GM12878 (cell line): ENCODE data around the gene MPC1. TPM values are rescaled to one million over a fixed set of nuclear protein-coding genes. Genes with fewer than 3 reads are reported as not detected.

Source experiments
- ATAC-seq: fragments of 200-7000 bp; cut with Tn5 transposase; 3 replicates; pipeline ENCODE4 v1.9.1; 2020; ENCODE audit warnings: mild to moderate bottlenecking, moderate library complexity
- Bru-seq: library from RNA; stranded (reverse); fragments of 400-500 nt; gene quantifications from one replicate; lab custom pipeline; 2021; lab: Mats Ljungman, UMichigan
- BruChase-seq, 2 experiments: library from RNA; stranded (reverse); fragments of 400-500 nt; gene quantifications; one replicate each; lab custom pipeline; 2021; lab: Mats Ljungman, UMichigan
- BruUV-seq: library from RNA; stranded (reverse); fragments of 400-500 nt; replicated peaks from 2 replicates; lab custom pipeline; 2021; lab: Mats Ljungman, UMichigan
- CTCF ChIA-PET: fragments of 300-600 bp; sonication (Branson Sonifier 250); formaldehyde crosslinking; extraction: SDS; loops from one replicate; lab custom pipeline; 2021; ENCODE audit warnings: inconsistent platforms; lab: Yijun Ruan, JAX
- POLR2A ChIA-PET: fragments of 350-600 bp; formaldehyde crosslinking; extraction: SDS; loops from one replicate; lab custom pipeline; 2021; ENCODE audit warnings: inconsistent platforms; lab: Charles Lee
- RAD21 ChIA-PET: fragments of 300-600 bp; sonication (Branson Sonifier 250); formaldehyde crosslinking; loops from one replicate; lab custom pipeline; 2023; ENCODE audit warnings: antibody characterized with exemption; ENCODE audit not compliant: unreplicated experiment; lab: Charles Lee
- SMC1A ChIA-PET: fragments of 300-600 bp; sonication (Branson Sonifier 250); formaldehyde crosslinking; loops from one replicate; lab custom pipeline; 2023; ENCODE audit not compliant: unreplicated experiment, uncharacterized antibody; lab: Charles Lee
- DNase-seq: peaks from one replicate; pipeline ENCODE4 v3.0.0-alpha.2; 2011; ENCODE audit warnings: low read depth, low spot score
- FAIRE-seq: peaks from 3 replicates; lab custom pipeline; 2011; peaks lifted over from hg19 to GRCh38; lab: Jason Lieb, UNC
- H2AFZ ChIP-seq: 2 replicates; pipeline ENCODE4 v1.6.0; 2011; ENCODE audit warnings: low read depth, low read length, control low read depth; ENCODE audit not compliant: control insufficient read depth
- H3K27ac ChIP-seq: 2 replicates; pipeline ENCODE4 v1.5.1; 2011; ENCODE audit warnings: control low read depth; ENCODE audit not compliant: control insufficient read depth, insufficient read depth
- H3K27me3 ChIP-seq, 2 experiments: replicated peaks in 1 of 2; 2 replicates each; pipeline versions ENCODE4 v1.6.0 to v1.6.1; 2011; ENCODE audit warnings: low read length in 1 of 2; ENCODE audit not compliant: control insufficient read depth in 2 of 2, insufficient read depth in 2 of 2
- H3K36me3 ChIP-seq, 2 experiments: 2 replicates each; pipeline ENCODE4 v1.5.1; 2011; ENCODE audit warnings: low read length in 1 of 2; ENCODE audit not compliant: control insufficient read depth in 2 of 2, insufficient read depth in 2 of 2
- H3K4me1 ChIP-seq: 2 replicates; pipeline ENCODE4 v1.6.1; 2011; ENCODE audit warnings: mild to moderate bottlenecking, low read length, moderate library complexity, mixed read lengths; ENCODE audit not compliant: control insufficient read depth, insufficient read depth
- H3K4me2 ChIP-seq: 2 replicates; pipeline ENCODE4 v1.6.0; 2011; ENCODE audit warnings: control low read depth; ENCODE audit not compliant: control insufficient read depth, insufficient read depth
- H3K4me3 ChIP-seq: fragments of 200-600 bp; sonication (generic); 2 replicates; pipeline ENCODE4 v1.5.1; 2016
- H3K79me2 ChIP-seq: 2 replicates; pipeline ENCODE4 v1.6.0; 2011; ENCODE audit warnings: low read length; ENCODE audit not compliant: control insufficient read depth, insufficient read depth
- H3K9ac ChIP-seq: 2 replicates; pipeline ENCODE4 v1.8.0; 2011; ENCODE audit warnings: low read length, control low read depth, mixed read lengths; ENCODE audit not compliant: control insufficient read depth, insufficient read depth
- H3K9me3 ChIP-seq: replicated peaks from 3 replicates; pipeline ENCODE4 v1.5.1; 2011; ENCODE audit warnings: mild to moderate bottlenecking, low read length; ENCODE audit not compliant: control insufficient read depth, insufficient read depth
- H4K20me1 ChIP-seq: 2 replicates; pipeline ENCODE4 v1.6.0; 2011; ENCODE audit not compliant: control insufficient read depth, insufficient read depth
- BHLHE40 ChIP-seq, 2 experiments: fragments of 450-650 bp in 1 of 2; IDR thresholded peaks; 2 replicates each; pipeline ENCODE4 v1.6.1; 2011 to 2017; ENCODE audit warnings: low read depth in 2 of 2, borderline replicate concordance in 1 of 2, improper control_type of control experiment in 1 of 2, low read length in 1 of 2, mild to moderate bottlenecking in 1 of 2
- EGR1 ChIP-seq, 2 experiments: IDR thresholded peaks; 1 replicate in 1 of 2; 2 replicates in 1 of 2; pipeline ENCODE4 v1.6.1; 2011 to 2012; ENCODE audit warnings: low read depth in 2 of 2, low read length in 2 of 2, borderline replicate concordance in 1 of 2, mild to moderate bottlenecking in 1 of 2, moderate library complexity in 1 of 2
- NFXL1 ChIP-seq: fragments of 450-650 bp; IDR thresholded peaks from 2 replicates; pipeline ENCODE4 v1.6.1; 2017; ENCODE audit warnings: antibody characterized with exemption, mild to moderate bottlenecking, borderline replicate concordance
- NKRF ChIP-seq: fragments of 450-650 bp; conservative IDR thresholded peaks from 2 replicates; pipeline ENCODE4 v1.6.1; 2017; ENCODE audit warnings: mild to moderate bottlenecking, moderate library complexity
- RELB ChIP-seq: fragments of 450-650 bp; IDR thresholded peaks from 2 replicates; pipeline ENCODE4 v1.6.1; 2017; ENCODE audit warnings: low read depth, mild to moderate bottlenecking, moderate library complexity
- SMC3 ChIP-seq: IDR thresholded peaks from 2 replicates; pipeline ENCODE4 v1.6.1; 2011; ENCODE audit warnings: low read length, improper control_type of control experiment, borderline replicate concordance
- STAT3 ChIP-seq: IDR thresholded peaks from 2 replicates; pipeline ENCODE4 v1.6.1; 2011; ENCODE audit warnings: low read depth, low read length, improper control_type of control experiment
- TAF1 ChIP-seq: IDR thresholded peaks from 2 replicates; pipeline ENCODE4 v1.6.1; 2011; ENCODE audit warnings: mild to moderate bottlenecking, low read depth, low read length, borderline replicate concordance
- TCF7 ChIP-seq: IDR thresholded peaks from 2 replicates; pipeline ENCODE4 v1.6.1; 2014; ENCODE audit warnings: antibody characterized with exemption, borderline replicate concordance
- USF2 ChIP-seq: IDR thresholded peaks from 2 replicates; pipeline ENCODE4 v1.6.1; 2011; ENCODE audit warnings: low read depth, low read length, improper control_type of control experiment, borderline replicate concordance
- ZNF207 ChIP-seq: fragments of 450-650 bp; IDR thresholded peaks from 2 replicates; pipeline ENCODE4 v1.6.1; 2014; ENCODE audit warnings: antibody characterized with exemption, mild to moderate bottlenecking, borderline replicate concordance
- ZNF217 ChIP-seq: fragments of 450-650 bp; IDR thresholded peaks from 2 replicates; pipeline ENCODE4 v1.6.1; 2017; ENCODE audit warnings: antibody characterized with exemption, mild to moderate bottlenecking
- WGBS: methylation state at CpG from one replicate; pipeline ENCODE4 v1.1.6; 2016; ENCODE audit warnings: low lambda C conversion rate; ENCODE audit not compliant: insufficient replicate concordance, insufficient coverage; ENCODE audit errors: missing lambda C conversion rate; 5-methylcytosine and 5-hydroxymethylcytosine counted together
- in situ Hi-C: fragments of 300-500 bp; cut with MboI; formaldehyde crosslinking; loops from 9 replicates; pipeline ENCODE4 v1.14.3; 2018; ENCODE audit warnings: mixed read lengths
- intact Hi-C: fragments of 100-400 bp; cut with micrococcal nuclease; formaldehyde crosslinking; loops from one replicate; pipeline ENCODE4 v1.14.2; 2022; ENCODE audit not compliant: unreplicated experiment
- long read RNA-seq, 2 experiments: library from polyadenylated mRNA; unstranded; transcript quantifications; one replicate each; pipeline ENCODE4 v2.0.0, GENCODE V29; 2019 to 2020
- polyA minus RNA-seq, 3 experiments: library from RNA; depleted of rRNA, polyadenylated mRNA; stranded (reverse); fragments of >200 nt; gene quantifications; 2 replicates each; pipeline ENCODE4 v1.2.3, GENCODE V29; 2011
- polyA plus RNA-seq, 11 experiments: library from polyadenylated mRNA; depleted of rRNA in 4 of 11; unstranded in 6 of 11; stranded (reverse) in 5 of 11; fragments of >200 nt; fragmentation: Nextera tagmentation in 4 of 11; fragmentation: Illumina TruSeq in 1 of 11; extraction: Ambion mirVana in 4 of 11; extraction: Trizol in 1 of 11; gene quantifications; 1 replicate in 1 of 11; 2 replicates in 10 of 11; pipeline versions ENCODE4 v1.2.1 to v1.2.3, GENCODE V29; 2011 to 2016; ENCODE audit warnings: inconsistent platforms in 2 of 11, missing spikeins in 2 of 11, low read depth in 1 of 11
- total RNA-seq, 4 experiments: library from RNA; depleted of rRNA in 3 of 4; stranded (reverse); fragments of >200 nt in 3 of 4; fragmentation: Illumina TruSeq in 1 of 4; extraction: Trizol in 1 of 4; gene quantifications; 2 replicates each; pipeline versions ENCODE4 v1.2.1 to v1.2.3, GENCODE V29; 2013 to 2021

MPC1 gene
- 7.7 and 10.5 TPM in 2 replicates for total RNA-seq (2013; cell fraction: nucleolus; rRNA removed)
- total RNA-seq (2014; rRNA removed) (60.8 and 78.8 TPM in 2 replicates), total RNA-seq (2014; rRNA removed; fragmentation: Illumina TruSeq; extraction: Trizol) (76.1 and 76.7 TPM in 2 replicates), total RNA-seq (2021) (51.6 and 55.0 TPM in 2 replicates), polyA plus RNA-seq (2011; rRNA removed) (53.2 and 58.5 TPM in 2 replicates), polyA plus RNA-seq (2014; fragmentation: Illumina TruSeq; extraction: Trizol) (93.8 and 100 TPM in 2 replicates), polyA plus RNA-seq (2014; fragmentation: Nextera tagmentation; extraction: Ambion mirVana) (10 to 100 TPM; 81.5 to 97.0 TPM), polyA plus RNA-seq (2014; rRNA removed) (61.5 and 61.9 TPM in 2 replicates), polyA plus RNA-seq (2016; fragmentation: Nextera tagmentation; extraction: Ambion mirVana) (100 to 1,000 TPM; 173 to 177 TPM), polyA minus RNA-seq (2011; rRNA and poly(A)+ RNA removed) (16.5 and 20.0 TPM in 2 replicates), Bru-seq, nascent RNA (percentile 83 among the genes with signal in this experiment), BruChase-seq, experiment 1, labeled RNA remaining after a 6-hour chase (percentile 92 among the genes with signal in this experiment), BruChase-seq, experiment 2, labeled RNA remaining after a 2-hour chase (percentile 92 among the genes with signal in this experiment)
- polyA plus RNA-seq (2011; ENCODE audit: low read depth) = 17.6 TPM
- polyA plus RNA-seq (2011; cell fraction: cytosol; rRNA removed) = 39.8 and 50.1 TPM in 2 replicates
- 25.9 and 30.5 TPM in 2 replicates for polyA plus RNA-seq (2011; cell fraction: nucleus; rRNA removed)
- 35.1 and 37.5 TPM in 2 replicates for polyA plus RNA-seq (2012)
- 9.0 and 14.8 TPM in 2 replicates for polyA minus RNA-seq (2011; cell fraction: cytosol; rRNA and poly(A)+ RNA removed)
- polyA minus RNA-seq (2011; cell fraction: nucleus; rRNA and poly(A)+ RNA removed) = 3.6 and 3.8 TPM in 2 replicates
- long read RNA-seq, experiment 1, transcript MPC1-201 (4 exons, 976 nt) = major isoform, 40 of 41 reads
- long read RNA-seq, experiment 1, partial matches to known transcripts = 0 of 41 reads
- long read RNA-seq, experiment 1, other reads (novel, unspliced or antisense) = 1 of 41 reads
- long read RNA-seq, experiment 2, transcript MPC1-201 (4 exons, 976 nt) = major isoform, 166 of 182 reads
- long read RNA-seq, experiment 2, partial matches to known transcripts = 4 of 182 reads
- long read RNA-seq, experiment 2, other reads (novel, unspliced or antisense) = 11 of 182 reads

GRCh38 chr6:166382933-166383801 lies at the start of gene MPC1:
MPC1 (minus strand) TSS chr6:166382940; CDS start chr6:166382876, 64 bp downstream.
- peaks cover 39% of the 10 kb centered on the region for H3K79me2 ChIP-seq
- H3K27me3 ChIP-seq = no peaks in the 10 kb centered on the region
- ATAC-seq (peak; percentile 94), DNase-seq (peak; percentile 81), FAIRE-seq (no peak)
- H4K20me1 ChIP-seq = no peaks in the 10 kb centered on the region
- peaks cover 5% of the 10 kb centered on the region for H3K4me1 ChIP-seq
- ChIA-PET CTCF (interaction anchor here (0.8 to 4.0 kb wide), 4 partner anchors 18 to 74 kb away, joined by 3 to 19 read pairs (median 6); no protein-coding TSS in a partner anchor), RAD21 (interaction anchor here (1.0 kb wide), 2 partner anchors 17 to 70 kb away, joined by 3 to 4 read pairs; no protein-coding TSS in a partner anchor), SMC1A (interaction anchor here (0.6 to 1.8 kb wide), 8 partner anchors 10 to 101 kb away, joined by 3 to 5 read pairs (median 3); no protein-coding TSS in a partner anchor), POLR2A (no interaction called here)
- 2% methylated on average over 80 of the region's 94 CpGs for WGBS
- H3K36me3 ChIP-seq = no peaks in the 10 kb centered on the region
- in situ Hi-C loops = loop anchor here (5.0 kb wide), 1 partner anchor 51 kb away; no protein-coding TSS in a partner anchor
- H2AFZ ChIP-seq = peak within 1 kb of the TSS; percentile 85
- peak within 1 kb of the TSS; percentile 81 for H3K27ac ChIP-seq
- peak within 1 kb of the TSS; percentile 88 for H3K4me3 ChIP-seq
- intact Hi-C loops = loop anchor here (1.0 kb wide), 3 partner anchors 41 to 107 kb away; partner anchors contain the start of gene SFT2D1
- H3K9ac ChIP-seq = peak within 1 kb of the TSS; percentile 77
- H3K9me3 ChIP-seq = no peaks in the 10 kb centered on the region
- BruUV-seq = no TSS peak
- H3K4me2 ChIP-seq = peak within 1 kb of the TSS; percentile 90
- TF ChIP-seq STAT3 (no peak), NFXL1 (no peak), RELB (no peak), ZNF207 (peak; percentile 55), ZNF217 (peak; percentile 34; the same call in 1 of the 2 replicates), NKRF (peak; percentile 94), USF2 (no peak), EGR1 (IDR thresholded peaks at IDR 0.05; ENCODE audit: borderline replicate concordance in 1 of 2, low read depth in 2 of 2, low read length in 2 of 2) (peak in 1 of 2 experiments; percentile 78; a peak in 2 of 3 replicates), TAF1 (peak; percentile 83), BHLHE40 (IDR thresholded peaks at IDR 0.05; ENCODE audit: borderline replicate concordance in 1 of 2, low read depth in 2 of 2, low read length in 1 of 2) (peak; percentile 75 to 91), TCF7 (no peak), SMC3 (no peak)
